ENCODE measurements around the gene GPR137. TPM values are rescaled to one million over a fixed set of nuclear protein-coding genes. Genes with fewer than 3 reads are reported as not detected.

Gene GPR137
- polyA plus RNA-seq, 1 donor from 2014 or later, result 34.1 TPM

DNA sequence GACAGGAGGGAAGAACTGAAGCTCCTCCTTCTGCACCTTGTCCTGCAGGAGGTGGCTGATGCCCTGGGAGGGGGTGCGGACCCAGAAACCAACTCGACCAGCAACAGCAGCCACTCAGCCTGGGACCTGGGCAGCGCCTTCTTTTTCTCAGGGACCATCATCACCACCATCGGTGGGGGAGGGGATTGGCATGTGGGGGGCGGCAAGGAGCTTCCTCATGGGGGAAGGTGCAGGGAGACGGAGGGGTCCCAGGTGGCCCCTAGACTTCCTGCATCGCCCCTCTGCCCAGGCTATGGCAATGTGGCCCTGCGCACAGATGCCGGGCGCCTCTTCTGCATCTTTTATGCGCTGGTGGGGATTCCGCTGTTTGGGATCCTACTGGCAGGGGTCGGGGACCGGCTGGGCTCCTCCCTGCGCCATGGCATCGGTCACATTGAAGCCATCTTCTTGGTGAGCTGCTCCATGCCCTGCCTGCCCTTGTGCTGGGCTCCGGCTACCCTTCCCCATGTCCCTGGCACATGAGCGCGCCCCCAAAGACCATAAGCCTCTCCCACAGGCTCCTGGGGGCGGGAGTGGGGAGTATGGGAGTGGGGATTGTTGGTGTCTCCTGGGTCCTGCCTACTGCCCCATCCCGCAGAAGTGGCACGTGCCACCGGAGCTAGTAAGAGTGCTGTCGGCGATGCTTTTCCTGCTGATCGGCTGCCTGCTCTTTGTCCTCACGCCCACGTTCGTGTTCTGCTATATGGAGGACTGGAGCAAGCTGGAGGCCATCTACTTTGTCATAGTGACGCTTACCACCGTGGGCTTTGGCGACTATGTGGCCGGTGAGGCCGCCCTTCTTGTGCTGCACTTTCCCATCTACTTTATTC lies 11.4 kb downstream of the GPR137 start:
- H3K27me3 ChIP-seq (ENCODE audit: insufficient read depth, low read depth, low read length), result peaks cover 96% of the 10 kb centered on the region

DNA sequence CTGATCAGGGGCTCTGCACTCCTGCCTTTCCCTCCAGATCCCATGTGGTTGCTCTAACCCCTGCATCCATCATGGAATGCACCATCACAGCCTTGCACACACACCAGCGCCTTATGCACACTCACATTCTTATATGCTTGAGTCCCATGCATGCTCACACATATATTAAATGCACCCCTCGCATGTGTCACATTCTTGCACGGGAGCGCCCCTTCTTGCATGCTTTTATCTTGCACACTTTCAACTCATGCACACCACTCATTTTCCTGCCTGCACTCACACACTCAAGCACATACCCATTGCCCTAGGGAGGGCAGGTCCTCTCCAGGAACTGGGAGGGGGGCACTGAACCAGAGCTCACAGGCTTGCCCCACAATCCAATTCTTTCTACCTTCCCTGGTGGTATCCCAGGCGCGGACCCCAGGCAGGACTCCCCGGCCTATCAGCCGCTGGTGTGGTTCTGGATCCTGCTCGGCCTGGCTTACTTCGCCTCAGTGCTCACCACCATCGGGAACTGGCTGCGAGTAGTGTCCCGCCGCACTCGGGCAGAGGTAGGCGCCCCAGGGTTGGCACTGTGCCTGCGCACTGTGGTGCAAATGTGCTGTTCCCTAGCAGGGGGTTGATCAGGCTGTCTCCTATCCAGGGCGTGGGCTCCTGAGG lies 12.2 kb downstream of the GPR137 start:
- no peak overlapping the region for H3K4me2 ChIP-seq (ENCODE audit: low read length)
- H3K9me3 ChIP-seq (ENCODE audit: low read length), result no peaks in the 10 kb centered on the region
- TF ChIP-seq POLR2AphosphoS5 (IDR thresholded peaks at IDR 0.05) (no peak), EZH2 (IDR thresholded peaks at IDR 0.05; ENCODE audit: borderline replicate concordance, insufficient read depth, low read length, poor library complexity, severe bottlenecking) (peak; percentile 43)
- no peaks in the 10 kb centered on the region for H4K20me1 ChIP-seq (ENCODE audit: insufficient read depth)
- no peak overlapping the region for H3K4me3 ChIP-seq (ENCODE audit: low read length)
- no peaks in the 10 kb centered on the region for H3K9me2 ChIP-seq (ENCODE audit: insufficient read depth, low read length)
- no peak overlapping the region for H3K9ac ChIP-seq (ENCODE audit: low read length)
- H2AFZ ChIP-seq (ENCODE audit: low read depth, low read length), result no peak overlapping the region
- no peaks in the 10 kb centered on the region for H3K79me2 ChIP-seq (replicated peaks; ENCODE audit: insufficient read depth, low read length)
- H3F3A ChIP-seq (ENCODE audit: insufficient read depth, low read length, poor library complexity, severe bottlenecking), result no peaks in the 10 kb centered on the region
- no peaks in the 10 kb centered on the region for H3K36me3 ChIP-seq (ENCODE audit: insufficient read depth, low read length)
- H3K27me3 ChIP-seq (ENCODE audit: insufficient read depth, low read depth, low read length), result peaks cover 89% of the 10 kb centered on the region
- no peak overlapping the region for H3K27ac ChIP-seq (ENCODE audit: low read length)

More for the DNA sequence above, 11.4 kb downstream of the GPR137 start:
- Histone ChIP-seq H3K9me3 (ENCODE audit: low read length) (no peaks in the 10 kb centered on the region), H3K4me2 (ENCODE audit: low read length) (no peak overlapping the region), H2AFZ (ENCODE audit: low read depth, low read length) (no peak overlapping the region), H4K20me1 (ENCODE audit: insufficient read depth) (no peaks in the 10 kb centered on the region), H3K4me3 (ENCODE audit: low read length) (no peak overlapping the region), H3F3A (ENCODE audit: insufficient read depth, low read length, poor library complexity, severe bottlenecking) (no peaks in the 10 kb centered on the region), H3K27ac (ENCODE audit: low read length) (no peak overlapping the region), H3K9ac (ENCODE audit: low read length) (no peak overlapping the region), H3K36me3 (ENCODE audit: insufficient read depth, low read length) (no peaks in the 10 kb centered on the region), H3K9me2 (ENCODE audit: insufficient read depth, low read length) (no peaks in the 10 kb centered on the region), H3K79me2 (replicated peaks; ENCODE audit: insufficient read depth, low read length) (no peaks in the 10 kb centered on the region)
- no peak for TF ChIP-seq EP300 (conservative IDR thresholded peaks at IDR 0.05; ENCODE audit: poor library complexity, severe bottlenecking)
- TF ChIP-seq, protein P1, sequence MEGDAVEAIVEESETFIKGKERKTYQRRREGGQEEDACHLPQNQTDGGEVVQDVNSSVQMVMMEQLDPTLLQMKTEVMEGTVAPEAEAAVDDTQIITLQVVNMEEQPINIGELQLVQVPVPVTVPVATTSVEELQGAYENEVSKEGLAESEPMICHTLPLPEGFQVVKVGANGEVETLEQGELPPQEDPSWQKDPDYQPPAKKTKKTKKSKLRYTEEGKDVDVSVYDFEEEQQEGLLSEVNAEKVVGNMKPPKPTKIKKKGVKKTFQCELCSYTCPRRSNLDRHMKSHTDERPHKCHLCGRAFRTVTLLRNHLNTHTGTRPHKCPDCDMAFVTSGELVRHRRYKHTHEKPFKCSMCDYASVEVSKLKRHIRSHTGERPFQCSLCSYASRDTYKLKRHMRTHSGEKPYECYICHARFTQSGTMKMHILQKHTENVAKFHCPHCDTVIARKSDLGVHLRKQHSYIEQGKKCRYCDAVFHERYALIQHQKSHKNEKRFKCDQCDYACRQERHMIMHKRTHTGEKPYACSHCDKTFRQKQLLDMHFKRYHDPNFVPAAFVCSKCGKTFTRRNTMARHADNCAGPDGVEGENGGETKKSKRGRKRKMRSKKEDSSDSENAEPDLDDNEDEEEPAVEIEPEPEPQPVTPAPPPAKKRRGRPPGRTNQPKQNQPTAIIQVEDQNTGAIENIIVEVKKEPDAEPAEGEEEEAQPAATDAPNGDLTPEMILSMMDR (IDR thresholded peaks at IDR 0.05; ENCODE audit: poor library complexity, severe bottlenecking), result no peak
- no peak for TF ChIP-seq SMC3 (conservative IDR thresholded peaks at IDR 0.05; ENCODE audit: poor library complexity)
- TF ChIP-seq EZH2 (IDR thresholded peaks at IDR 0.05; ENCODE audit: borderline replicate concordance, insufficient read depth, low read length, poor library complexity, severe bottlenecking), result no peak

DNA sequence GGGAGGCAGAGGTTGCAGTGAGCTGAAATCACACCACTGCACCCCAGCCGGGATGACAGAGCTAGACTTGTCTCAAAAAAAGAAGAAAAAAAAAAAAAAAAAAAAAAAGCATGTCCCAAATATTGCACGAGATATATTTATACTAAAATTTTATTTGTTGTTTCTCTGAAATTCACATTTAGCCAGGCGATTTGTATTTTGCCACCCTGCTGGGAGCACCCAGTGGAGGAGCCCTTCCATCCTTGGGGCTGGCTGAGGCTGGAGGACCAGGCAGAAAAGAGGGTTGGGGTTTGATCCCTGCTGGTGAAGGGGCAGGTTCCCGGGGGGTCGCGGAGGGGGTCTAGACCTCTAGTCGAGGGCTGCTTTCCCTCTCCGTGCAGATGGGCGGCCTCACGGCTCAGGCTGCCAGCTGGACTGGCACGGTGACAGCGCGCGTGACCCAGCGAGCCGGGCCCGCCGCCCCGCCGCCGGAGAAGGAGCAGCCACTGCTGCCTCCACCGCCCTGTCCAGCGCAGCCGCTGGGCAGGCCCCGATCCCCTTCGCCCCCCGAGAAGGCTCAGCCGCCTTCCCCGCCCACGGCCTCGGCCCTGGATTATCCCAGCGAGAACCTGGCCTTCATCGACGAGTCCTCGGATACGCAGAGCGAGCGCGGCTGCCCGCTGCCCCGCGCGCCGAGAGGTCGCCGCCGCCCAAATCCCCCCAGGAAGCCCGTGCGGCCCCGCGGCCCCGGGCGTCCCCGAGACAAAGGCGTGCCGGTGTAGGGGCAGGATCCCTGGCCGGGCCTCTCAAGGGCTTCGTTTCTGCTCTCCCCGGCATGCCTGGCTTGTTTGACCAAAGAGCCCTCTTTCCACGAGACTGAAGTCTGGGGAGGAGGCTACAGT lies 13.6 kb downstream of the GPR137 start:
- Histone ChIP-seq H3K27ac (ENCODE audit: low read length) (no peak overlapping the region), H4K20me1 (ENCODE audit: insufficient read depth) (no peaks in the 10 kb centered on the region), H3K9ac (ENCODE audit: low read length) (no peak overlapping the region), H3K27me3 (ENCODE audit: insufficient read depth, low read depth, low read length) (peaks cover 77% of the 10 kb centered on the region), H3K79me2 (replicated peaks; ENCODE audit: insufficient read depth, low read length) (no peaks in the 10 kb centered on the region), H3K9me2 (ENCODE audit: insufficient read depth, low read length) (no peaks in the 10 kb centered on the region), H3F3A (ENCODE audit: insufficient read depth, low read length, poor library complexity, severe bottlenecking) (no peaks in the 10 kb centered on the region), H2AFZ (ENCODE audit: low read depth, low read length) (no peak overlapping the region), H3K9me3 (ENCODE audit: low read length) (no peaks in the 10 kb centered on the region), H3K36me3 (ENCODE audit: insufficient read depth, low read length) (no peaks in the 10 kb centered on the region), H3K4me2 (ENCODE audit: low read length) (no peak overlapping the region), H3K4me3 (ENCODE audit: low read length) (no peak overlapping the region)
- TF ChIP-seq EZH2 (IDR thresholded peaks at IDR 0.05; ENCODE audit: borderline replicate concordance, insufficient read depth, low read length, poor library complexity, severe bottlenecking) (peak; percentile 61), POLR2AphosphoS5 (IDR thresholded peaks at IDR 0.05) (no peak), RAD21 (conservative IDR thresholded peaks at IDR 0.05) (no peak), SMC3 (conservative IDR thresholded peaks at IDR 0.05; ENCODE audit: poor library complexity) (no peak), EP300 (conservative IDR thresholded peaks at IDR 0.05; ENCODE audit: poor library complexity, severe bottlenecking) (no peak)
- TF ChIP-seq, protein P2, sequence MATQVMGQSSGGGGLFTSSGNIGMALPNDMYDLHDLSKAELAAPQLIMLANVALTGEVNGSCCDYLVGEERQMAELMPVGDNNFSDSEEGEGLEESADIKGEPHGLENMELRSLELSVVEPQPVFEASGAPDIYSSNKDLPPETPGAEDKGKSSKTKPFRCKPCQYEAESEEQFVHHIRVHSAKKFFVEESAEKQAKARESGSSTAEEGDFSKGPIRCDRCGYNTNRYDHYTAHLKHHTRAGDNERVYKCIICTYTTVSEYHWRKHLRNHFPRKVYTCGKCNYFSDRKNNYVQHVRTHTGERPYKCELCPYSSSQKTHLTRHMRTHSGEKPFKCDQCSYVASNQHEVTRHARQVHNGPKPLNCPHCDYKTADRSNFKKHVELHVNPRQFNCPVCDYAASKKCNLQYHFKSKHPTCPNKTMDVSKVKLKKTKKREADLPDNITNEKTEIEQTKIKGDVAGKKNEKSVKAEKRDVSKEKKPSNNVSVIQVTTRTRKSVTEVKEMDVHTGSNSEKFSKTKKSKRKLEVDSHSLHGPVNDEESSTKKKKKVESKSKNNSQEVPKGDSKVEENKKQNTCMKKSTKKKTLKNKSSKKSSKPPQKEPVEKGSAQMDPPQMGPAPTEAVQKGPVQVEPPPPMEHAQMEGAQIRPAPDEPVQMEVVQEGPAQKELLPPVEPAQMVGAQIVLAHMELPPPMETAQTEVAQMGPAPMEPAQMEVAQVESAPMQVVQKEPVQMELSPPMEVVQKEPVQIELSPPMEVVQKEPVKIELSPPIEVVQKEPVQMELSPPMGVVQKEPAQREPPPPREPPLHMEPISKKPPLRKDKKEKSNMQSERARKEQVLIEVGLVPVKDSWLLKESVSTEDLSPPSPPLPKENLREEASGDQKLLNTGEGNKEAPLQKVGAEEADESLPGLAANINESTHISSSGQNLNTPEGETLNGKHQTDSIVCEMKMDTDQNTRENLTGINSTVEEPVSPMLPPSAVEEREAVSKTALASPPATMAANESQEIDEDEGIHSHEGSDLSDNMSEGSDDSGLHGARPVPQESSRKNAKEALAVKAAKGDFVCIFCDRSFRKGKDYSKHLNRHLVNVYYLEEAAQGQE (IDR thresholded peaks at IDR 0.05; ENCODE audit: borderline replicate concordance), result no peak
- TF ChIP-seq, protein P1 (IDR thresholded peaks at IDR 0.05; ENCODE audit: poor library complexity, severe bottlenecking), result no peak

Measured in neural cell (in vitro differentiated cells).